ENCODE data around the gene MED12L. TPM values are rescaled to one million over a fixed set of nuclear protein-coding genes. Genes with fewer than 3 reads are reported as not detected.
A peak's percentile ranks its signal among the peaks of the same experiment; 100 is the strongest.

MED12L gene
- total RNA-seq, 2 donors from 2014 or later, result 15.5 to 28.9 TPM

- H3K4me1 Mint-ChIP-seq, result peaks cover 39% of the 10 kb centered on the region
- WGBS, 2 experiments (ENCODE audit: insufficient coverage in 1 of 2, insufficient read length in 1 of 2), result 81 to 100% methylated on average over 1 to 7 of the region's 7 CpGs
- H3K9me3 Mint-ChIP-seq, result no peaks in the 10 kb centered on the region
- Histone ChIP-seq H3K4me1 (ENCODE audit: control insufficient read depth, insufficient read depth, low read length) (peaks cover 9% of the 10 kb centered on the region), H3K36me3 (ENCODE audit: control insufficient read depth, insufficient read depth, low read length) (no peaks in the 10 kb centered on the region), H3K4me3 (ENCODE audit: low read length) (peak within 1 kb of the TSS; percentile 51), H3K27me3 (ENCODE audit: control insufficient read depth, insufficient read depth, low read length, poor library complexity, severe bottlenecking) (no peaks in the 10 kb centered on the region), H3K9ac (ENCODE audit: extremely low read depth, low read length, poor library complexity, severe bottlenecking) (peak within 1 kb of the TSS; percentile 53), H3K9me3 (ENCODE audit: control insufficient read depth, low read length) (peaks cover 5% of the 10 kb centered on the region), H3K27ac (ENCODE audit: low read depth, low read length) (no peak within 1 kb of the TSS)
- no peak for TF ChIP-seq CTCF (conservative IDR thresholded peaks at IDR 0.05)
- no peaks in the 10 kb centered on the region for H3K36me3 Mint-ChIP-seq (ENCODE audit: low read depth)
- peak within 1 kb of the TSS; percentile 30 for H3K27ac Mint-ChIP-seq
- DNase-seq, result peak; percentile 58
- H3K27me3 Mint-ChIP-seq (ENCODE audit: insufficient read depth), result no peaks in the 10 kb centered on the region
- no peak within 1 kb of the TSS for H3K4me3 Mint-ChIP-seq
These were observed 231.0 kb downstream of the MED12L start, which contains the start of gene GPR87 for GRCh38 chr3:151316267-151316991. Gene GPR87, minus strand, starts transcription at chr3:151316820. Its CDS starts 16,720 bp downstream, at chr3:151300100.

GRCh38 chr3:151318313-151318712, 232.8 kb downstream of the MED12L start:
- no peaks in the 10 kb centered on the region for H3K36me3 Mint-ChIP-seq (ENCODE audit: low read depth)
- Histone ChIP-seq H3K4me1 (ENCODE audit: control insufficient read depth, insufficient read depth, low read length) (peaks cover 9% of the 10 kb centered on the region), H3K9me3 (ENCODE audit: control insufficient read depth, low read length) (peaks cover 4% of the 10 kb centered on the region), H3K36me3 (ENCODE audit: control insufficient read depth, insufficient read depth, low read length) (no peaks in the 10 kb centered on the region), H3K4me3 (ENCODE audit: low read length) (no peak overlapping the region), H3K27ac (ENCODE audit: low read depth, low read length) (no peak overlapping the region), H3K9ac (ENCODE audit: extremely low read depth, low read length, poor library complexity, severe bottlenecking) (no peak overlapping the region), H3K27me3 (ENCODE audit: control insufficient read depth, insufficient read depth, low read length, poor library complexity, severe bottlenecking) (no peaks in the 10 kb centered on the region)
- TF ChIP-seq CTCF (conservative IDR thresholded peaks at IDR 0.05), result no peak
- DNase-seq, result no peak
- no peaks in the 10 kb centered on the region for H3K27me3 Mint-ChIP-seq (ENCODE audit: insufficient read depth)
- peaks cover 35% of the 10 kb centered on the region for H3K4me1 Mint-ChIP-seq
- no peaks in the 10 kb centered on the region for H3K9me3 Mint-ChIP-seq
- no peak overlapping the region for H3K4me3 Mint-ChIP-seq
- H3K27ac Mint-ChIP-seq, result peak overlapping the region; percentile 26

- no peak for TF ChIP-seq CTCF (conservative IDR thresholded peaks at IDR 0.05)
- Mint-ChIP-seq H3K36me3 (ENCODE audit: low read depth) (no peaks in the 10 kb centered on the region), H3K4me3 (no peak overlapping the region), H3K27ac (no peak overlapping the region), H3K27me3 (ENCODE audit: insufficient read depth) (no peaks in the 10 kb centered on the region), H3K9me3 (no peaks in the 10 kb centered on the region), H3K4me1 (peaks cover 35% of the 10 kb centered on the region)
- 92 to 96% methylated on average over 5 to 7 of the region's 7 CpGs for WGBS, 2 experiments (ENCODE audit: insufficient coverage in 1 of 2, insufficient read length in 1 of 2)
- Histone ChIP-seq H3K9ac (ENCODE audit: extremely low read depth, low read length, poor library complexity, severe bottlenecking) (no peak overlapping the region), H3K9me3 (ENCODE audit: control insufficient read depth, low read length) (no peaks in the 10 kb centered on the region), H3K27me3 (ENCODE audit: control insufficient read depth, insufficient read depth, low read length, poor library complexity, severe bottlenecking) (no peaks in the 10 kb centered on the region), H3K36me3 (ENCODE audit: control insufficient read depth, insufficient read depth, low read length) (no peaks in the 10 kb centered on the region), H3K27ac (ENCODE audit: low read depth, low read length) (no peak overlapping the region), H3K4me3 (ENCODE audit: low read length) (no peak overlapping the region), H3K4me1 (ENCODE audit: control insufficient read depth, insufficient read depth, low read length) (peaks cover 9% of the 10 kb centered on the region)
- DNase-seq, result no peak
These were observed 233.5 kb downstream of the MED12L start for GRCh38 chr3:151318991-151319390.
